Breast epithelium (tissue), 4 donors: ENCODE measurements around the gene P2RX1. TPM values are rescaled to one million over a fixed set of nuclear protein-coding genes. Genes with fewer than 3 reads are reported as not detected.

Source experiments
- DNase-seq, 2 donors: peaks; one replicate each; pipeline ENCODE4 v3.0.0-alpha.2; 2019; ENCODE audit warnings: low spot score in 2 of 2
- H3K27ac ChIP-seq, 2 donors: fragments of 200-600 bp; sonication (generic) in 1 of 2; one replicate each; pipeline ENCODE4 v1.5.1; 2016 to 2019; ENCODE audit warnings: mild to moderate bottlenecking in 1 of 2
- H3K27me3 ChIP-seq, 2 donors: fragments of 200-600 bp; sonication (generic) in 1 of 2; one replicate each; pipeline versions ENCODE4 v1.5.1 to v1.6.0; 2017 to 2019; ENCODE audit warnings: control low read depth in 1 of 2, mild to moderate bottlenecking in 1 of 2
- H3K36me3 ChIP-seq: fragments of 200-600 bp; one replicate; pipeline ENCODE4 v1.5.1; 2019
- H3K4me1 ChIP-seq, 2 donors: fragments of 200-600 bp; sonication (generic); one replicate each; pipeline ENCODE4 v1.5.1; 2016 to 2019; ENCODE audit warnings: control low read depth in 1 of 2
- H3K4me3 ChIP-seq, 3 donors: fragments of 200-600 bp; sonication (generic); 1 replicate in 2 of 3; 2 replicates in 1 of 3; pipeline ENCODE4 v1.5.1; 2016 to 2019; ENCODE audit warnings: mild to moderate bottlenecking in 3 of 3, moderate library complexity in 2 of 3
- H3K9me3 ChIP-seq, 2 donors: fragments of 200-600 bp; sonication (generic) in 1 of 2; one replicate each; pipeline ENCODE4 v1.5.1; 2016 to 2019; ENCODE audit warnings: control low read depth in 1 of 2
- POLR2A ChIP-seq: fragments of 450-650 bp; IDR thresholded peaks from one replicate; pipeline ENCODE4 v1.6.1; 2016; ENCODE audit warnings: antibody characterized with exemption, mild to moderate bottlenecking, moderate library complexity
- POLR2AphosphoS5 ChIP-seq, 3 donors: sonication (generic); formaldehyde crosslinking; IDR thresholded peaks; one replicate each; pipeline ENCODE4 v1.6.1; 2017; ENCODE audit warnings: antibody characterized with exemption in 3 of 3
- intact Hi-C: fragments of 100-400 bp; cut with DNase I; formaldehyde crosslinking; loops from one replicate; pipeline ENCODE4 v1.15.1; 2023; ENCODE audit warnings: low total_unique reads
- total RNA-seq, 3 donors: library from RNA; depleted of rRNA; stranded (reverse); fragments of >200 nt; gene quantifications; one replicate each; pipeline ENCODE4 v1.1.0, GENCODE V29; 2016
- TF ChIP-seq, protein P1 (sequence below), 3 donors: fragments of 450-650 bp; IDR thresholded peaks; one replicate each; pipeline ENCODE4 v1.5.1; 2016 to 2017; ENCODE audit warnings: antibody characterized with exemption in 3 of 3, mild to moderate bottlenecking in 3 of 3, moderate library complexity in 3 of 3

The P2RX1 gene
- total RNA-seq, 3 donors from 2014 or later: 1.2 to 3.5 (median 2.0) TPM

DNA sequence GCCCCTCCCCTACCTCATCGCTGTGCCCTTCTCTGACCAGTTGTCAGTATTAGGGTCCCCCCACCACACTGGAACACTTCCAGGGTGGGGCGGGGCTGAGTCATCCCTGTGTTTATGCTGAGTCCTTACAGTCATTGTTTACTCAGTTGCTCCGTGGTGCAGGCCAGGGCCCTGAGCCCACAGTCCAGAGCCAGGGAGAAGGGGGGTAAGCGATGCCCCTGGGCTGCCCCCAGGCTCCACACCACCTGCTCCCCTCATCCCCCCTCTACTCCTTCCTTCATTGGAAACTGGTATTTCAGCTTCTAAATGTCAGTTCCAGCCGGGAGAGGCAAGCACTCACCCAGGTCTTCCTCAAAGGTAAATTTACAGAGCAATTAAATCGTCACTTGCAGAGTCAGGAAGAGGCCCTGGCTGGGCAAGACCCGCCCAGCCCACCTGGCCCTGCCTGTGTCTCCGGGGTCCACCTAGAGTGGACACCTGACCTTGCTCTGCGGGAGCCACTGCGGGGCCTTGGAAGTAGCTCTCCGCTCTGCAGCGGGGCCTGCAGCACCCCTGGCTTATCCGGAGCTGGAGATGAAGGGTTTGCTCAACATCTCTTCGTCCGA, 43.1 kb upstream of the P2RX1 start:
- Histone ChIP-seq H3K36me3 (no peaks in the 10 kb centered on the region), H3K27ac (peak overlapping the region; percentile 54 to 72), H3K27me3 (peaks cover 0 to 9% of the 10 kb centered on the region in 2 donors), H3K9me3 (no peaks in the 10 kb centered on the region), H3K4me3 (no peak overlapping the region), H3K4me1 (no peaks in the 10 kb centered on the region)
- intact Hi-C loops: no loop called here
- TF ChIP-seq POLR2AphosphoS5 (IDR thresholded peaks at IDR 0.05) (no peak), POLR2A (no peak)
- TF ChIP-seq, protein P1, sequence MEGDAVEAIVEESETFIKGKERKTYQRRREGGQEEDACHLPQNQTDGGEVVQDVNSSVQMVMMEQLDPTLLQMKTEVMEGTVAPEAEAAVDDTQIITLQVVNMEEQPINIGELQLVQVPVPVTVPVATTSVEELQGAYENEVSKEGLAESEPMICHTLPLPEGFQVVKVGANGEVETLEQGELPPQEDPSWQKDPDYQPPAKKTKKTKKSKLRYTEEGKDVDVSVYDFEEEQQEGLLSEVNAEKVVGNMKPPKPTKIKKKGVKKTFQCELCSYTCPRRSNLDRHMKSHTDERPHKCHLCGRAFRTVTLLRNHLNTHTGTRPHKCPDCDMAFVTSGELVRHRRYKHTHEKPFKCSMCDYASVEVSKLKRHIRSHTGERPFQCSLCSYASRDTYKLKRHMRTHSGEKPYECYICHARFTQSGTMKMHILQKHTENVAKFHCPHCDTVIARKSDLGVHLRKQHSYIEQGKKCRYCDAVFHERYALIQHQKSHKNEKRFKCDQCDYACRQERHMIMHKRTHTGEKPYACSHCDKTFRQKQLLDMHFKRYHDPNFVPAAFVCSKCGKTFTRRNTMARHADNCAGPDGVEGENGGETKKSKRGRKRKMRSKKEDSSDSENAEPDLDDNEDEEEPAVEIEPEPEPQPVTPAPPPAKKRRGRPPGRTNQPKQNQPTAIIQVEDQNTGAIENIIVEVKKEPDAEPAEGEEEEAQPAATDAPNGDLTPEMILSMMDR (IDR thresholded peaks at IDR 0.05): no peak
- peak in 1 of 2 donors; percentile 70 for DNase-seq

DNA sequence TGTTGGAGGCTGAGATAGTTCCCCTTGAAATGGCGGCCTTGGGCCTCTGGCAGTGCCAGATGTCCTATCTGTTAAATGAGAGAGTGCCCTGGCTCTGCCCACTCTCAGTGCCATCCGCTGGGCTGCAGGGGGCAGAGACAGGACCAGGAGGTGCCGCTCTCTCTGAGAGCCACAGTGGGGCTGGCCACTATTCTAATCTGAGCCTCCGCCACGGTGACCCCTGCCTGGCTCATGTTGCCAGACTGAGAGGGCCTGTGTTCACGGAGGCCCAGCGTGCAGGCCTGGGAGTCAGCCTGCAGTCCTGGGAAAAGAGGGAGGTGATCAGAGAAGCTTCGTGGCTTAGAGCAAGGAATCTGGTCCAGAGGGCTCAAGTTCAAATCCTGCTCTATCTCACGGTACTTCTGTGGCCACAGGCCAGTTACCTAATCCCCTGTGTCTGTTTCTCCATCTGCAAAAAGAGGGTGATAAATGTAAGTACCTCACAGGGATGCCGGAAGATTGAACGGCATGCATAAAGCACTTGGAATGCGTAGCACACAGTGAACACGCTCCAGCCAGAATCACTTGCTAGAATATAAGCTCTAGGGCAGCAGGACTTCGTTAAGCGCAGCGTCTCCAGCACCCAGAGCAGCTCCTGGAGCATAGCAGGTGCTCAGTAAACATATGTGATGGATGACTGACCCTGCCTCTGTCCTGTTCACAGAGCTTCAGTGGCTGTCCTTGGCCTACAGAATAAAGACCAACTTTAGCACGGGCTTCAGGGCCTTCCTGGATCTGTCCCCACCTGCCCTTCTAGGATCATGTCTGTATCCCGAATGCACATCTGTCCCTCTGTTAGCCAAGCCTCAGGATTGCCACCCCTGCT, 41.7 kb upstream of the P2RX1 start:
- H3K27ac ChIP-seq: no peak overlapping the region
- no peaks in the 10 kb centered on the region for H3K36me3 ChIP-seq
- H3K27me3 ChIP-seq: no peaks in the 10 kb centered on the region
- intact Hi-C loops: no loop called here
- no peak overlapping the region for H3K4me3 ChIP-seq
- TF ChIP-seq POLR2AphosphoS5 (IDR thresholded peaks at IDR 0.05): no peak
- TF ChIP-seq POLR2A: no peak
- TF ChIP-seq, protein P1 (IDR thresholded peaks at IDR 0.05): no peak
- no peak for DNase-seq
- H3K9me3 ChIP-seq: no peaks in the 10 kb centered on the region
- H3K4me1 ChIP-seq: no peaks in the 10 kb centered on the region

DNA sequence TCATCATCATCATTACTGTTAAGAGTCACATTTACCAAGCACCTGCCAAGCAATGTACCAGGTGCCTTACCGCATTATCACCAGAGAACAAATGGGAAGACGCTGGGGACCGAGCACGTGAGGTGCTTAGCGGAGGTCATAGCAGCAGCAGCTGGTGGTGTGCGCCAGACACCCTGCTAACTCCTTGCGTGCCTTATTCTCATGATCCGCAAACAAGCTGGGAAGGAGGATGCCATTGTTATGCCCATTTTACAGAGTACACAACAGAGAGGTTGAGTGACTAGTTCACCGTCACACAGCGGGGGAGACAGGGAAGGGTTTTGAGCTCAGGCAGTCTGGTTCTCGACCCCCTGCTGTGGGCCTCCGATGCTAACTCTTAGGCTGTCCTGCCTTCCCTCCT, 40.7 kb upstream of the P2RX1 start:
- DNase-seq: no peak
- H3K36me3 ChIP-seq: no peaks in the 10 kb centered on the region
- H3K4me3 ChIP-seq: no peak overlapping the region
- TF ChIP-seq POLR2A (no peak), POLR2AphosphoS5 (IDR thresholded peaks at IDR 0.05) (no peak)
- TF ChIP-seq, protein P1 (IDR thresholded peaks at IDR 0.05): no peak
- H3K27ac ChIP-seq: no peak overlapping the region
- H3K27me3 ChIP-seq: no peaks in the 10 kb centered on the region
- no peaks in the 10 kb centered on the region for H3K9me3 ChIP-seq
- no peaks in the 10 kb centered on the region for H3K4me1 ChIP-seq
- intact Hi-C loops: no loop called here

DNA sequence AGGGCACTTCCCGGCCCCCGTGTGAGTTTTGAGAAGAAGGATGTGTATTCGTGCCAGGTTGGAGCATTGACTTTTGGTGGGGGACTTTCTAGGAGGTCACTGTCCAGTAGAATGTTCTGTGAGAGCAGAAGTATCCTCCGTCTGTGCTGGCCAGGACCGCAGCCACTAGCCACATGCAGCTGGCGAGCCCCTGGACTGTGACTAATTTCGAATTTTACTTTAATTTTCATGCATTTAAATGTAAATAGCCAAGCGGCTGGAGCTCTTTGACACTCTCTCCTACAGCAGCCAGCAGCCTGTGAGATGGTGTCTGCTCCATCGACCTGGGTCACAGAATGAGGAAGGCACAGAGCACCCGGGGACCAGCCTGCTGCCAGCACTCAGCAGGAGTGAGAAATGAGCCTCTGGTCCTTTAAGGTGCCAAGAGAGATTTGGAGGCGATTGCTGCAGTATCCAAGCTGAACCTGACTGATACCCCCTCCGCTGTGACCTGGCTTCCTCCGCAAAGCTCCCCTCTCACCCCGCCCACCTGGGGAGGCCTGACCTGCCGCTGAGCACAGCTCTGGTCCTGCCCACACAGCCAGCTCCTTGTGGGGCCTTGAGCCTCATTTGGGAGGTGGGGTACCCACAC, 40.2 kb upstream of the P2RX1 start:
- DNase-seq: no peak
- intact Hi-C loops: no loop called here
- Histone ChIP-seq H3K27ac (no peak overlapping the region), H3K36me3 (no peaks in the 10 kb centered on the region), H3K9me3 (no peaks in the 10 kb centered on the region), H3K27me3 (no peaks in the 10 kb centered on the region), H3K4me1 (no peaks in the 10 kb centered on the region), H3K4me3 (no peak overlapping the region)
- no peak for TF ChIP-seq POLR2AphosphoS5 (IDR thresholded peaks at IDR 0.05)
- TF ChIP-seq, protein P1 (IDR thresholded peaks at IDR 0.05): no peak
- TF ChIP-seq POLR2A: no peak

DNA sequence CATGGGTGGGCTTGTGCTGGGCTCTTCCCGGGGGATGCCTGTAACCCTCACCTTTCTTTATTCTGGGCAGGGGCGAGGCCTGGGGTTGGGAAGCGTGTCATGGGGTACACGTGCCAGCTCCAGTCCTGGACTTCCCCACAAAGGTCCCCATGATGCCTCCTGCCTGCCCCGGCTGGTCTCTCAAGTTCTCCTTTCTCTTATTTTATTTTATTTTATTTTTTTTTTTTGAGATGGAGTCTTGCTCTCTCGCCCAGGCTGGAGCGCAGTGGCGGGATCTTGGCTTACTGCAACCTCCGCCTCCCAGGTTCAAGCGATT, 39.4 kb upstream of the P2RX1 start:
- no peaks in the 10 kb centered on the region for H3K36me3 ChIP-seq
- no peak for DNase-seq
- H3K9me3 ChIP-seq: no peaks in the 10 kb centered on the region
- H3K27ac ChIP-seq: no peak overlapping the region
- no peak overlapping the region for H3K4me3 ChIP-seq
- no peaks in the 10 kb centered on the region for H3K27me3 ChIP-seq
- no peak for TF ChIP-seq POLR2A
- no peak for TF ChIP-seq POLR2AphosphoS5 (IDR thresholded peaks at IDR 0.05)
- intact Hi-C loops: no loop called here
- no peaks in the 10 kb centered on the region for H3K4me1 ChIP-seq
